Ascending aorta (tissue), 2 donors: ENCODE data around the gene CLSTN2. TPM values are rescaled to one million over a fixed set of nuclear protein-coding genes. Genes with fewer than 3 reads are reported as not detected.

Source experiments
- DNase-seq, 2 donors: peaks; one replicate each; pipeline ENCODE4 v3.0.0-alpha.2; 2019; ENCODE audit warnings: low spot score in 2 of 2
- H3K27ac ChIP-seq, 2 donors: fragments of 200-600 bp; sonication (generic); one replicate each; pipeline ENCODE4 v1.5.1; 2016 to 2017; ENCODE audit warnings: mild to moderate bottlenecking in 1 of 2
- H3K27me3 ChIP-seq: fragments of 200-600 bp; sonication (generic); one replicate; pipeline ENCODE4 v1.5.1; 2017
- H3K36me3 ChIP-seq, 2 donors: fragments of 200-600 bp; sonication (generic); one replicate each; pipeline ENCODE4 v1.5.1; 2016
- H3K4me1 ChIP-seq, 2 donors: fragments of 200-600 bp; sonication (generic); one replicate each; pipeline ENCODE4 v1.5.1; 2016 to 2017; ENCODE audit warnings: mild to moderate bottlenecking in 1 of 2
- H3K4me3 ChIP-seq, 2 donors: fragments of 200-600 bp; sonication (generic); one replicate each; pipeline ENCODE4 v1.5.1; 2016 to 2017; ENCODE audit warnings: mild to moderate bottlenecking in 1 of 2
- H3K9me3 ChIP-seq, 2 donors: fragments of 200-600 bp; sonication (generic); one replicate each; pipeline ENCODE4 v1.5.1; 2016
- intact Hi-C: fragments of 100-400 bp; cut with DNase I; formaldehyde crosslinking; loops from one replicate; pipeline ENCODE4 v1.15.1; 2023
- total RNA-seq: library from RNA; depleted of rRNA; stranded (reverse); fragments of >200 nt; gene quantifications from one replicate; pipeline ENCODE4 v1.1.0, GENCODE V29; 2016
- TF ChIP-seq, protein P1 (sequence below), 3 experiments: fragments of 200-600 bp in 2 of 3; fragments of 450-650 bp in 1 of 3; sonication (generic) in 2 of 3; IDR thresholded peaks; one replicate each; pipeline ENCODE4 v1.5.1; 2016 to 2019; ENCODE audit warnings: antibody characterized with exemption in 3 of 3, mild to moderate bottlenecking in 1 of 3, moderate library complexity in 1 of 3

Gene CLSTN2
- total RNA-seq, 1 donor from 2014 or later, result 65.8 TPM

DNA sequence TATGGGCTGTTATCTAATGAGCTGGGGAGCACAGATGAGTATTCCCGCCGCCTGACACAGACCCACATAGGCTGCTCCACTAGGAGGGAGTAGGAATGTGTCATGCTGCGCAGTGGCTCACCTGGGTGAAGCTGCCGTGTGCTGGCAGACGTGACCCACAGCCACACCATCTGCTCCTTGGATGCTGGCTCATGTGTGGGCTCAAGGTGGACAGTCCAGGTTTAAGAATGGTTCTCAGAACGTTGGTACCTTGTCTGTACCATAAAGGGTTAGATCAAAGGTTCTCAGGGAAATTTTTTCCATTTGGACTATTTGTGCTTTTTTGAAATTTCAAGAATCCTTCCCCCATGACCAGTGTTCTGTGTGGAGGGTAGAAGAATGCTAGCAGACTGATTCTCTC is 403.9 kb downstream of the CLSTN2 start:
- H3K4me3 ChIP-seq, result no peak overlapping the region
- intact Hi-C loops, result no loop called here
- H3K4me1 ChIP-seq, result no peaks in the 10 kb centered on the region
- peak in 1 of 2 donors; percentile 18 for DNase-seq
- H3K36me3 ChIP-seq, result no peaks in the 10 kb centered on the region
- H3K27me3 ChIP-seq, result no peaks in the 10 kb centered on the region
- no peaks in the 10 kb centered on the region for H3K9me3 ChIP-seq
- no peak overlapping the region for H3K27ac ChIP-seq
- TF ChIP-seq, protein P1, sequence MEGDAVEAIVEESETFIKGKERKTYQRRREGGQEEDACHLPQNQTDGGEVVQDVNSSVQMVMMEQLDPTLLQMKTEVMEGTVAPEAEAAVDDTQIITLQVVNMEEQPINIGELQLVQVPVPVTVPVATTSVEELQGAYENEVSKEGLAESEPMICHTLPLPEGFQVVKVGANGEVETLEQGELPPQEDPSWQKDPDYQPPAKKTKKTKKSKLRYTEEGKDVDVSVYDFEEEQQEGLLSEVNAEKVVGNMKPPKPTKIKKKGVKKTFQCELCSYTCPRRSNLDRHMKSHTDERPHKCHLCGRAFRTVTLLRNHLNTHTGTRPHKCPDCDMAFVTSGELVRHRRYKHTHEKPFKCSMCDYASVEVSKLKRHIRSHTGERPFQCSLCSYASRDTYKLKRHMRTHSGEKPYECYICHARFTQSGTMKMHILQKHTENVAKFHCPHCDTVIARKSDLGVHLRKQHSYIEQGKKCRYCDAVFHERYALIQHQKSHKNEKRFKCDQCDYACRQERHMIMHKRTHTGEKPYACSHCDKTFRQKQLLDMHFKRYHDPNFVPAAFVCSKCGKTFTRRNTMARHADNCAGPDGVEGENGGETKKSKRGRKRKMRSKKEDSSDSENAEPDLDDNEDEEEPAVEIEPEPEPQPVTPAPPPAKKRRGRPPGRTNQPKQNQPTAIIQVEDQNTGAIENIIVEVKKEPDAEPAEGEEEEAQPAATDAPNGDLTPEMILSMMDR (IDR thresholded peaks at IDR 0.05), result no peak

DNA sequence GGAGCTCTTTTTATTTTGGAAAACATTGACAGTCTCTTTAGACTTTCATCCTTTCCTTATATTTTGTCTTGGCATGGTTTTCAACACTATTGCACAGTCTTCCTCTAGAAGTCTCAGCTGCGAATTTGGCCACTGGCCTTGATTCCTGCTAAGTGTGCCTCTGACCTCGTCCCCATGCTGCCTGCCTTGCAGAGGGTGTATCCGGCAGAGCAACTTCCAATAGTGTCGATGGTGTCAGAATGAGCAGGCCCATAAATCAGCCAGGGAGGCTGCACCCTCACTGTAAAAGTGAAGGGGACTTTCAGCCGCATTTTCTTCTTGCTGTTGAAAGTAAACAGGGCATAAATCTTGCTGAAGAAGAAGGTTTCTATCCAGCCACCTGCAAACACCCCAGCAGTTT is 406.2 kb downstream of the CLSTN2 start:
- no peak overlapping the region for H3K4me3 ChIP-seq
- DNase-seq, result no peak
- no peaks in the 10 kb centered on the region for H3K27me3 ChIP-seq
- TF ChIP-seq, protein P1 (IDR thresholded peaks at IDR 0.05), result no peak
- no peaks in the 10 kb centered on the region for H3K36me3 ChIP-seq
- no peaks in the 10 kb centered on the region for H3K9me3 ChIP-seq
- intact Hi-C loops, result no loop called here
- no peak overlapping the region for H3K27ac ChIP-seq
- no peaks in the 10 kb centered on the region for H3K4me1 ChIP-seq

DNA sequence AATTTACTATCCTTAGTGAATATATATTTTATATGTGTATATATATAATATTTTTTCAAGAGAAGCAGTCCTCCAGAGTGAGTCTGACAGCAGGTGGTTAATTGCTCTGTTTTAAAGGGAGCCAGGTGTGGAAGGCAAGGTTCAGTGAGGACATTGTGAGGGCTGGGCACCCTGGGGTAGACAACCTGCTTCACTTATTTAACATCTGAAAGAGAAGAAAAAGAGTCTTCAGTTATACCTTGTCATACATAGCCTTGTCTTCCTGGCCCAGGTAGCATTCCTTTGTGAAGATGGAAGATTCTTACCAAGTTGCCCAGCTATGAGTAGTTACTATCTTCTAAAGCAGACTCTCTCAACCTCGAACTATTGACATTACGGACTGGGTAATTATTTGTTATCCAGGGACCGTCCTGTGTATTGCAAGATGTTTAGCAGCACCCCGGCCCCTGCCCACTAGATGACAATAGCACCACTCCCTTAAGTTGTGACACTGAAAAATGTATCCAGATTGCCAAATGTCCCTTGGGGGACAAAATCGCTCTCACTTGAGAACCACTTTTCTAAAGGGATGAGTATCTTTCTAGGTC is 406.9 kb downstream of the CLSTN2 start:
- Histone ChIP-seq H3K36me3 (no peaks in the 10 kb centered on the region), H3K4me1 (no peaks in the 10 kb centered on the region), H3K27ac (no peak overlapping the region), H3K27me3 (no peaks in the 10 kb centered on the region), H3K9me3 (no peaks in the 10 kb centered on the region), H3K4me3 (no peak overlapping the region)
- no peak for DNase-seq
- TF ChIP-seq, protein P1 (IDR thresholded peaks at IDR 0.05), result no peak
- intact Hi-C loops, result no loop called here

DNA sequence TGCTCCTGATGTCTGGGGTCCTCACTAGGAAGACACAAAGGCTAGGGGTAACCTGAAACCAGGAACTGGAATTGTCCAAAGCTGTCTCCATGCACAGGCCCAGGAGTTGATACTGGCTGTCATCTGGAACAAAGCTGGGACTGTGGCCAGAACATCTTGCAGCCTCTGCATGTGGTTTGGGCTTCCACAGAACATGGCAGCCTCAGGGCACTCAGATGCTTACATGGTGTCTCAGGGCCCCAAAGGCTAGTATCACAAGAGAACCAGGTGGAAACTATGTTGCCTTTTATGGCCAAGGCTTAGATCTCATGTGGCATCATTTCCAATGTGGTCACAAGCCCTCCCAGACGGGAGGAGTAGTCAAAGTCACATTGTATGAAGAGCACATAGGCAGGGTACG is 407.7 kb downstream of the CLSTN2 start:
- H3K27me3 ChIP-seq, result no peaks in the 10 kb centered on the region
- no peaks in the 10 kb centered on the region for H3K4me1 ChIP-seq
- DNase-seq, result no peak
- TF ChIP-seq, protein P1 (IDR thresholded peaks at IDR 0.05), result no peak
- H3K27ac ChIP-seq, result no peak overlapping the region
- no peak overlapping the region for H3K4me3 ChIP-seq
- intact Hi-C loops, result no loop called here
- no peaks in the 10 kb centered on the region for H3K9me3 ChIP-seq
- no peaks in the 10 kb centered on the region for H3K36me3 ChIP-seq

DNA sequence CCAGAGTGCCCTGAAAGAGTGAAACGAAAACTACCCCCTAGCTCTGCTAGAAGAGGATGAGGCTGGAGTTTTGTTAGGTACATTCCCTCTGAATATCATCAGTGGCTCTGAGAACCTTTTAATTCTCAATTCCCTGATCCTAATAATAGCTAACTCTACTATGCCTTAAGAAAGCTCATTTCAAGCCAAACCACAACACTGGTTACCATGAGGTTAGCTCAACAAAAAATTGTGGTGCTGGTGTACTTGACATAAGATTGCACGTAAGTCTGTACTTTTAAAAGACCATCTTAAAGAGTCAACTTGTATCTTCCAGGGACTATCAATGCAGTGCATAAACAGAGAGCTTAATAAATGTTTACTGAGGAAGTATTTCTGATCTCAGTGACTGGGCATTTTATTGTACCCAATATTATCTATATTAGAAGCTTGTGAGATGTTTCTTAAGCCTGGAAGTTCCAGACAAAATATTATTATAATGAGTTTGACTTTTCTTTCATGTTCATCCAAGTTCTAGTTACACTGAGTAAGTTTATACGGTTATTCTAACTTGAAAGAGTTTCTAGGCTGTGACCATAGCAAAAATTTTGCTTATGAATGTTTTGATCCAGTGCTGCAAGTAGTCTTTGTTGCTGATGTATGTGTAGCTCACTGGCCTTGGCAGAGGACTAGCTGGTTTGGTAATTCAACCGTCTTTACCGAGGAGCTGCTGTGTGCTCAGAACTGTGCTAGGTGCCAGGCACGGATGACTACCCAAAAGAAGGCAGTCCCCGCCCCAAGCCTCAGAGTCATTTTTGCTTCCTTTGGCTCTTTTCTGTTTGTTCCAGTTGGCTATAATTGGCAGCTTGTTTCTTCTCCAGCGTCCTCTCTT is 408.5 kb downstream of the CLSTN2 start:
- H3K9me3 ChIP-seq, result no peaks in the 10 kb centered on the region
- H3K27ac ChIP-seq, result no peak overlapping the region
- TF ChIP-seq, protein P1 (IDR thresholded peaks at IDR 0.05), result no peak
- DNase-seq, result no peak
- intact Hi-C loops, result no loop called here
- no peak overlapping the region for H3K4me3 ChIP-seq
- H3K4me1 ChIP-seq, result no peaks in the 10 kb centered on the region
- H3K27me3 ChIP-seq, result no peaks in the 10 kb centered on the region
- H3K36me3 ChIP-seq, result no peaks in the 10 kb centered on the region
